Measurements from ENCODE around the gene USO1.
"Not testable (repeated sequence)": the region's sequence is repeated elsewhere in the genome, so short reads cannot be mapped to it uniquely, and the experiment has no call there.

Gene USO1, protein sequence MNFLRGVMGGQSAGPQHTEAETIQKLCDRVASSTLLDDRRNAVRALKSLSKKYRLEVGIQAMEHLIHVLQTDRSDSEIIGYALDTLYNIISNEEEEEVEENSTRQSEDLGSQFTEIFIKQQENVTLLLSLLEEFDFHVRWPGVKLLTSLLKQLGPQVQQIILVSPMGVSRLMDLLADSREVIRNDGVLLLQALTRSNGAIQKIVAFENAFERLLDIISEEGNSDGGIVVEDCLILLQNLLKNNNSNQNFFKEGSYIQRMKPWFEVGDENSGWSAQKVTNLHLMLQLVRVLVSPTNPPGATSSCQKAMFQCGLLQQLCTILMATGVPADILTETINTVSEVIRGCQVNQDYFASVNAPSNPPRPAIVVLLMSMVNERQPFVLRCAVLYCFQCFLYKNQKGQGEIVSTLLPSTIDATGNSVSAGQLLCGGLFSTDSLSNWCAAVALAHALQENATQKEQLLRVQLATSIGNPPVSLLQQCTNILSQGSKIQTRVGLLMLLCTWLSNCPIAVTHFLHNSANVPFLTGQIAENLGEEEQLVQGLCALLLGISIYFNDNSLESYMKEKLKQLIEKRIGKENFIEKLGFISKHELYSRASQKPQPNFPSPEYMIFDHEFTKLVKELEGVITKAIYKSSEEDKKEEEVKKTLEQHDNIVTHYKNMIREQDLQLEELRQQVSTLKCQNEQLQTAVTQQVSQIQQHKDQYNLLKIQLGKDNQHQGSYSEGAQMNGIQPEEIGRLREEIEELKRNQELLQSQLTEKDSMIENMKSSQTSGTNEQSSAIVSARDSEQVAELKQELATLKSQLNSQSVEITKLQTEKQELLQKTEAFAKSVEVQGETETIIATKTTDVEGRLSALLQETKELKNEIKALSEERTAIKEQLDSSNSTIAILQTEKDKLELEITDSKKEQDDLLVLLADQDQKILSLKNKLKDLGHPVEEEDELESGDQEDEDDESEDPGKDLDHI

GRCh38 chr4:75724066-75724866 lies at the start of gene USO1:
Gene USO1, plus strand, starts transcription at chr4:75724577. Its CDS starts 243 bp downstream, at chr4:75724820.
- peak; percentile 99 for DNase-seq (ENCODE audit: low spot score)

DNA sequence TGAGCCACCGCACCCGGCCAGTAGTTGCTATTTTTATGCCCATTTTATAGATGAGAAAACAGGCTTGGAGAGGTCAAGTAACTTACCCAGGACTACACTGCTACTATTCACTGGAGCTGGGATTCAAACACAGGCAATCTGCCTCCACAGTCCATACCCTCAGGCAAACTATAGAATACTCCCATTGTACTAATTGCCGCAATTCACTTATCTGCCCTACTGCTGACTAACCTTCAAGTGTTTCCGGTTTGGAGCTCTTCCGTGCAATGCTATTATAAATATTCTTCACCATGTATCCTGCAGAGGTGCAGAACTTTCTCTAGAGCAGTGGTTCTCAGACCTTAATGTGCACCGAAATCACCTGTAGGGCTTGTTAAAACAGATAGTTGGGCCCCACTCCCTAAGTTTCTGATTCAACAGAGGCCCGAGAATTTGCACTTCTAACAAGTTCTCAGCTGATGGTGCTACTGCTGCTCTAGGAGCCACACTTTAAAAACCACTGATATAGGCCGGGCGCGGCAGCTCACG lies 49.3 kb upstream of the USO1 start:
- DNase-seq (ENCODE audit: low spot score) = no peak

DNA sequence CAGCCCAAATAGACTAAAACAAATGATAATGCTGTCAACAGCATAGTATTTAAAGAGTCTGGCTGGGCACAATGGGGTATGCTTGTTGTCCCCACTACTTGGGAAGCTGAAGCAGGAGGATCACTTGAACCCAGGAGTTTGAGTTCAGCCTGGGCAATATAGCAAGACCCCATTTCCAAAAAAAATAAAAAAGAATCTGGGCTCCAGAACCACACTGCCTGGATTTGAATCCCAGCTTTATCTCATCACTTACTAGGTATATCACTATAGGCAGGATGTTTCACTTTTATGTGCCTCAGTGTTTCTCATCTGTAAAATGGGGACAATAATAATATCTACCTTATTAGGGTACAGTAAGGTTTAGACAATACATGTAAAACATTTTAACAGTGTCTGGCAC lies 45.9 kb upstream of the USO1 start:
- no peak for DNase-seq (ENCODE audit: low spot score)

DNA sequence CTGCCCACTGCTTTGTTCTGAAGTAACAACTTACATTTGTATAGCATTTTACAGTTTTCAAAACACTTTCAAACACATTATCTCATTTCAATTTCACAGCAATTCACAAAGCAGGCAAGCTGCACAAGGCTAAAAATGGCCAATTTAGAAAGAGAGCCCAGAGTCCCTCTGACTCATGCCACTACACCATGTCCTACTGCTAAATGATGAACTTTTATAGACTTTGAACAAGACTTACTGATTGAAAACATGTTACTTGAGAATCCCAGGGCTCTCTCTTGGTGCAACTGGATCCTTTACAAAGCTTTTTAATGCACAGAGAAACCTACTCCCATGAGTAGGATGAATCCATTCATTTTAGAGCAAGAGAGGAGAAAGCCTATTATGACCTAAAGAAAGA lies 45.4 kb upstream of the USO1 start:
- no peak for DNase-seq (ENCODE audit: low spot score)

DNA sequence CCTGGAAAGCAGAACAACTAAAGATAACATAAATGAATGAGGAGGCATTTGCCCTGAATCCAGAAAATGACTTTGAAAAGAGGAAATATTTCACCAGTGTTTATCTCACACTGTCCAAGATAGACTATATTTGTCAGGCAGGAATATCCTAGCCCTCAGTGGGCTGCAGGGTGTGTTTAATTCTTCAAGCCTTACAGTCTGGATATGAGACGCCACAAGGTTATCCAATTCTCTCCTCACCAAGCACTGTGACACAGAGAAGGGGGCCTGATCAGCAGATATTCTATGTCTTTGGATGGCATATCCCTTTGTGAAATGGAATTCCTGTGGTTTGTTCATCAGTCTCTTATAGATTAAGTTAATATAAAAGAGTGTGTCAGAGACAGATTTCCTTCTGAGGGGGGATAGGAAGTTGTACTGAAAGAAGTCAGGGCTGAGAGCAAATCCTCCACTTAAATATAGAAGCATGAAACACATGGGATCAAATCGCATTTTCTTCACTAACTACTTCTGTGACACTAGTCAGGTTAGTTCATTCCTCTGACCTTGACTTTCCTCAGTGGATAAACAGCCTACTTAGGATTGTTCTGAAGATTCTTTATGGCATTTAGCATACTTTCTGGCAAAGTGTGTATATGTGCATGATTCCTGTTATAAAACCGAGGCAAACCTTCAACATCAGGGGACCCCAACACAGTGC lies 44.4 kb upstream of the USO1 start:
- DNase-seq (ENCODE audit: low spot score) = no peak

GRCh38 chr4:75683482-75684155 lies 40.8 kb upstream of the USO1 start:
- no peak for DNase-seq (ENCODE audit: low spot score)

DNA sequence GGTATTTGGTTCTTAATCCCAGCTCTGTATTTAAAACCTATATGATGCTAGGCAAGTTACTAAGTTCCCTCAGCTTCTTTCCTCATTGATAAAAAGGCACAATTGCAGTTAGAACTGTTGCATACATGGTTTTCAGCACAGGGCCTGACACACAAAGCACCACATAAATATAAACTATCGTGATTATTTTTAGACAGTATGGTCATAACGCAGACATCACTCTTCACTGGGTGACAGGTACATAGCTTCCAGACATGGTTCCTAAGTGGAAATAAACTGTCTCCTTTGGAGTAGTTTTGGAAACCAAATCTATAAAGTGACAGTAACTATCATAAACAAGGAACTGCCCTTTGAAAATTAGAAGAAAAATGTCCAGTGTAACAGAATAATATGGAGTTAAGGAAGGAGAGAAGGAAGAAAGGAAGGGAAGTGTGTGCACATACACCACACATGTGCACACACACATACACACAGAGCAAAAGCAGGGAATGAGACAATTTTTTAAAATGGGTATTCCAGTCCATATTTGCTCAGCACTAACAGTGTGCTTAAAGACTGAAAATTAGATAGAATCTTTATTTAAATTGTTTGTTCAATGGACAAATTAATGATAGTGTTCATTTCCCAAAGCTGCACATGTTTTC lies 38.7 kb upstream of the USO1 start:
- no peak for DNase-seq (ENCODE audit: low spot score)

GRCh38 chr4:75686346-75686745 lies 38.0 kb upstream of the USO1 start:
- DNase-seq (ENCODE audit: low spot score) = no peak

DNA sequence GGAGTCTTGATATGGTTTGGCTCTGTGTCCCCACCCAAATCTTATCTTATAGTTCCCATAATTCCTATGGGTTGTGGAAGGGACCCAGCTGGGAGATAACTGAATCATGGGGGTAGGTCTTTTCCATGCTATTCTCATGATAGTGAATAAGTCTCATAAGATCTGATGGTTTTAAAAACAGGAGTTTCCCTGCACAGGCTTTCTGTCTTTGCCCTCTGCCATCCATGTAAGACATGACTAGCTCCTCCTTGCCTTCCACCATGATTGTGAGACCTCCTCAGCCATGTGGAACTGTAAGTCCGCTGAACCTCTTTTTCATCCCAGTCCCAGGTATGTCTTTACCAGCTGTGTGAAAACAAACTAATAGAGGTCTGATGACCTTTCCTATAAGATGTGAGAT lies 37.3 kb upstream of the USO1 start:
- not testable (repeated sequence) for DNase-seq (ENCODE audit: low spot score)

- DNase-seq (ENCODE audit: low spot score) = not testable (repeated sequence)
Observed at GRCh38 chr4:75692066-75692465, 32.3 kb upstream of the USO1 start.

DNA sequence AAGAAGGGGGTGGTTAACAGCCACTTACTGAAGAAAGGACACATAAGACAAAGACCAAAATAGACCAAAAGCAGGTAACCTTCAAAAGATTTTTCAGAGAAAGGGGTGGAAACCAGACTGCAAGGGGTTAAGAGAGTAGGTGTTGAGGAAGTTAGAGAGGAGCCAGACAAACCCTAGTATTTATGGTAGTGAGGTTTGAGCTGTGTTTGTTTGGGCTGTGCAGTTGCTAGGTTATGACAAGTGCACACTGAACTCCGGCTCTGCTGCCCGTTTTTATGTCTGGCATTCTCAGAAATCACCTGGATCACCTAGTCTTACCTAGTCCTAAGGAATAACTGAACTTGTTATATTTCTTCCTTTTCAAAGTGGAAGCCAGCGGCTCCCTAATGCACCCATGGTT lies 28.3 kb upstream of the USO1 start:
- DNase-seq (ENCODE audit: low spot score) = no peak

DNA sequence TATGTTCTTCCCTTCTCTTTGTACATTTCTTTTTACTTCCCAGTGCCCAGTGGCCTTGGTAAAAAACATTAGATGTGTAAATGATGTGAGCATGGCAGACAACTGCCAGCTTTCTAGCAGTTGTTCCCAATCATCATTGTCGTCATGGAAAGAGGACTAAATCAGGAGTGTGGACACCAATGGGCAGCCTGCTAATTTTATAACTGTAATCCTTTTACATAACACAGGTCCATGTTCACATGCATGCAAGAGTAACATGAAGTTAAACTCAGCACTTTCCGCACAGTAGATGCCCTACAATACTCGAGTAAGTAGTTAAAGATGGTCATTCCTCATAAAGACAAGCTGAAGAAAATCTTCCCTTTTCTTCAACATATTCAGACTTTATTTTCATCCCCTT lies 27.8 kb upstream of the USO1 start:
- no peak for DNase-seq (ENCODE audit: low spot score)

- no peak for DNase-seq (ENCODE audit: low spot score)
Observed at GRCh38 chr4:75698162-75698962, 26.0 kb upstream of the USO1 start.

- no peak for DNase-seq (ENCODE audit: low spot score)
Observed at GRCh38 chr4:75698963-75699228, 25.5 kb upstream of the USO1 start.

GRCh38 chr4:75699299-75699698 lies 25.1 kb upstream of the USO1 start:
- no peak for DNase-seq (ENCODE audit: low spot score)

- no peak for DNase-seq (ENCODE audit: low spot score)
Observed at GRCh38 chr4:75702919-75703411, 21.4 kb upstream of the USO1 start.

DNA sequence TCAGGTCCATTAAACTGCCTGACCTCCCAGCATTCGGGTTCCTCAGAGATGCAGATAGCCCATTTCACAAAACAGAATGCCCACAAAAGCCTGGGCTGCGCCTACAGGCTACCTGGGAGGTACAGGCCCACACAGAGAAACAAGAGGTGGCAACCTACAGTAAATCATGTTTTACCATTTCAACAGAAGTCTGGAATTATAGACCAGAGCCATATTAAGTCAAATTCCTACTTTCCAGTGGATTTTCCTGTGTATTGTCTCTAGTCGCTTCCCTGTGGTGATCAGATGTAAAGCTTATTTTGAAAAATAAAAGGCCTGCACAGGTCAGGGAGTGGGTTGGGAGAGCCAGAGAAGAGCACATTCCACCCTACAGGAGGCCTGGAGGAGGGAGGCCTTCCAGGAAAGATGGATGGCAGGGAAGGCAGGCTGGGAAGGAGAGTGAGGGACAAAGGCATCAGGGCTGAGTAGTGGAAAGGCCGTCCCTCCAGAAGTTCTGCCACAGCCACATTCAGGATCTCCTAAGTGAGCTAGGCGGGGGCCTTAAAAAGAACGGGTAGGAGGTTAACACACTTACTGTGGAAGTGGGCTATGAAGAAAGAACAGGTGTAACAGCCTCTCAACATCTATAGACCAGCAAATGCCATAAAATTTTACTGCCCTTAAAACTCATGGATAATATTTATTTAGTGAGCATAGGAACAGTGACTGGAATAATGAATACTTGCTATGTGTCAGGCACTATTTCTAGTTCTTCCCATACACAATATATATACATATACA lies 19.0 kb upstream of the USO1 start:
- DNase-seq (ENCODE audit: low spot score) = no peak

DNA sequence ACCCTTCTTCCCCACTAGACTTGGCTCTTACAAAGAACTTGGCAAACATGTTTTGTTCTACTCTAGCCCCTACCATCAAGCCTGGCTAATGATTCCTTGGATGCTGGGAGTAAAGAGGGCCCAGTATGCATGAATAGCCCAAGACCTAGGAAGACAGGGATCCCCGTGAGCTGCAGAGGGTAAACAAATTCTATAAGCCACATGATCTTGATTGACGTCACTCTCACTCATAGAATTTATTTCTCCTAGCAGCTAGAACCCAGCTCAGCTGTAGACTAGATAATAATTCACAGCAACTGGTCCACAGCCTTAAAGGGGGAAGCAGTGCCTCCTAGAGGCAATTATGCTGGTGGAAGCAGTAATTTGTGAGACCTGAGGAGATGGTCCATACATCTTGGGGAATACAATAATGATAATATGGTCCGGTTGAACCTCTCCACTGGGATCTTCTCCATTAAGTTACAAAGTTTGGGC lies 16.1 kb upstream of the USO1 start:
- no peak for DNase-seq (ENCODE audit: low spot score)

GRCh38 chr4:75710246-75710645 lies 14.1 kb upstream of the USO1 start:
- DNase-seq (ENCODE audit: low spot score) = no peak
